ENCODE data around the gene C1orf216. TPM values are rescaled to one million over a fixed set of nuclear protein-coding genes. Genes with fewer than 3 reads are reported as not detected.
A peak's percentile ranks its signal among the peaks of the same experiment; 100 is the strongest.

Gene C1orf216
- total RNA-seq, 1 donor from 2014 or later = 14.3 TPM

DNA sequence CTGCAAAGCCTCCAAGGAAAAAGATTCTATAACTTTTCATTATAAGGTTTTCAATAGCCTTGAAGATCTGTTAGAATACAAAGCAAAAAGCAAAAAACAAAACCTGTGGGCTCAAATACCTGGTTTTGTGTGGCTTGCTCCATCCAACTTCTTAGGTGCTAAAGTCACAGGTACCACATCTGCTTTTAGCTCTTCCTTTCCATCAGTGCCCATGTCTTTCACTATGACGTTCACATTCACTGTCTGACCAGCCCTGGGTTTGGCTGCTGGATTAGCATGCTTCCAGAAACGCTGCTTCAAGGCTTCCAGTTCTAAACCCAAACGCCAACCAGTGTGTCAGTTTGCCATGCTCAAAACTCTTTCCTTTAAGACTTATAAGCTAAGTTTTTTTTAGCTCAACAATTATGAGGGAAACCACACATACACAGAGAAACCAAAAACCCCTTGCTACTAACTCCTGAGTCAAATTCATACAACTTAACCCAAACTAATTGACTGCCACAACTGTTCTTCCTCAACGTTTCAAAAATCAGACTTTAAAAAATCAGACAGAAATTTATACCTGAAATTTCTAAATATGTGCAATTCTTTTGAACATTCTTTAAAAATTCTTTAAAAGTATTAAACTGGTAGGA lies 35.1 kb upstream of the C1orf216 start:
- H3K4me3 ChIP-seq = no peak overlapping the region
- no peaks in the 10 kb centered on the region for H3K27me3 ChIP-seq (ENCODE audit: low read depth)
- H3K9me3 ChIP-seq = no peaks in the 10 kb centered on the region
- no peaks in the 10 kb centered on the region for H3K4me1 ChIP-seq
- DNase-seq = no peak
- no peaks in the 10 kb centered on the region for H3K36me3 ChIP-seq
- H3K27ac ChIP-seq = no peak overlapping the region
- TF ChIP-seq, protein P1, sequence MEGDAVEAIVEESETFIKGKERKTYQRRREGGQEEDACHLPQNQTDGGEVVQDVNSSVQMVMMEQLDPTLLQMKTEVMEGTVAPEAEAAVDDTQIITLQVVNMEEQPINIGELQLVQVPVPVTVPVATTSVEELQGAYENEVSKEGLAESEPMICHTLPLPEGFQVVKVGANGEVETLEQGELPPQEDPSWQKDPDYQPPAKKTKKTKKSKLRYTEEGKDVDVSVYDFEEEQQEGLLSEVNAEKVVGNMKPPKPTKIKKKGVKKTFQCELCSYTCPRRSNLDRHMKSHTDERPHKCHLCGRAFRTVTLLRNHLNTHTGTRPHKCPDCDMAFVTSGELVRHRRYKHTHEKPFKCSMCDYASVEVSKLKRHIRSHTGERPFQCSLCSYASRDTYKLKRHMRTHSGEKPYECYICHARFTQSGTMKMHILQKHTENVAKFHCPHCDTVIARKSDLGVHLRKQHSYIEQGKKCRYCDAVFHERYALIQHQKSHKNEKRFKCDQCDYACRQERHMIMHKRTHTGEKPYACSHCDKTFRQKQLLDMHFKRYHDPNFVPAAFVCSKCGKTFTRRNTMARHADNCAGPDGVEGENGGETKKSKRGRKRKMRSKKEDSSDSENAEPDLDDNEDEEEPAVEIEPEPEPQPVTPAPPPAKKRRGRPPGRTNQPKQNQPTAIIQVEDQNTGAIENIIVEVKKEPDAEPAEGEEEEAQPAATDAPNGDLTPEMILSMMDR (IDR thresholded peaks at IDR 0.05) = no peak
- ATAC-seq = no peak
- intact Hi-C loops (cut with DNase I) = no loop called here

DNA sequence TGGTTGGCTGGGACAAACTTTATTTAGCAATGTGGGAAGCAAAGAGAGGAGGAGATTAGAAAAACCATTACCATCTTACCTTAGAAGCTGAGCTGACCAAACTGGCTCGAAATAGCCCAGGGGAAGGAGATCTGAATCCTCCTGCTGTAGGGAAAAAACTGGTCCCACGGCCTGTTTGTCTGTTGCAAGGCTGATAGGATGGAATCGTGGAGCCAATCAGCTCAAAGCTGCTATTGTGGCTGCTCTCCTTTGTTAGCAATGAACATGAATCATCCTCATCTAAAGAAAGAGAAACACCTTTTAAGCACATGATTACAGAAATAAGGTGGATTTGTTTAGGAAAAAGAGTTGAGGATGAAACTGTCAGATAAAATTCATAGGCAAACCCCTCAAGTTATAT lies 29.6 kb upstream of the C1orf216 start:
- no peaks in the 10 kb centered on the region for H3K27me3 ChIP-seq (ENCODE audit: low read depth)
- H3K27ac ChIP-seq = no peak overlapping the region
- no peaks in the 10 kb centered on the region for H3K9me3 ChIP-seq
- no peak for ATAC-seq
- H3K4me3 ChIP-seq = no peak overlapping the region
- TF ChIP-seq, protein P1 (IDR thresholded peaks at IDR 0.05) = no peak
- no peak for DNase-seq
- no peaks in the 10 kb centered on the region for H3K36me3 ChIP-seq
- no peaks in the 10 kb centered on the region for H3K4me1 ChIP-seq
- intact Hi-C loops (cut with DNase I) = no loop called here

DNA sequence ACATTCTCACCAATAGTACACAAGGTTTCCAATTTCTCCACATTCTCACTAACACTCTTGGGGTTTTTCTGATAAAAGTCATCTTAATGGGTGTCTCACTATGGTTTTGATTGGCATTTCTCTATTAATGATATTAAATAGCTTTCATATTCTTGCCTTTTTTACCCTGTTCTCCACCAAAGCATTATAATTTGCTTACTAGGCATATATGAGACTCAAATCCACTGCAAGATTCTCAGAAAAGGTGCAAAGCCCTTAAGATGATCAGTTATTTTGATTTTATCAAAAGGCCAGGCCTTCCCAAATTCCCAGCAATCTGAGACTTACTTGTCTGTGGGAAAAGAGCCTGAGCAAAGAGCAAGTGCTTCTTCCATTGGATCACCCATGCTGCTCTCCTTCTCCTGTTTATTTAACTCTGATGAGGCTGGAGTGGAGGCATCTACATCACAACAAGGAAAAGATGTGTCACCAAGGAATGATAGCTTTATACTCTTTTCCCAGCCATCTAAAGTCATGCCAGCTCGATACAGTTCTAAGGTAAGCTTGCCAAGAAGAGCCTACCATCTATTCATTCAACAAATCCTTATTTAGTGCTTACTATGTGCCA lies 26.5 kb upstream of the C1orf216 start:
- ATAC-seq = no peak
- Histone ChIP-seq H3K27me3 (ENCODE audit: low read depth) (no peaks in the 10 kb centered on the region), H3K27ac (no peak overlapping the region), H3K4me1 (no peaks in the 10 kb centered on the region), H3K36me3 (no peaks in the 10 kb centered on the region), H3K4me3 (no peak overlapping the region), H3K9me3 (no peaks in the 10 kb centered on the region)
- intact Hi-C loops (cut with DNase I) = no loop called here
- DNase-seq = no peak
- TF ChIP-seq, protein P1 (IDR thresholded peaks at IDR 0.05) = no peak

DNA sequence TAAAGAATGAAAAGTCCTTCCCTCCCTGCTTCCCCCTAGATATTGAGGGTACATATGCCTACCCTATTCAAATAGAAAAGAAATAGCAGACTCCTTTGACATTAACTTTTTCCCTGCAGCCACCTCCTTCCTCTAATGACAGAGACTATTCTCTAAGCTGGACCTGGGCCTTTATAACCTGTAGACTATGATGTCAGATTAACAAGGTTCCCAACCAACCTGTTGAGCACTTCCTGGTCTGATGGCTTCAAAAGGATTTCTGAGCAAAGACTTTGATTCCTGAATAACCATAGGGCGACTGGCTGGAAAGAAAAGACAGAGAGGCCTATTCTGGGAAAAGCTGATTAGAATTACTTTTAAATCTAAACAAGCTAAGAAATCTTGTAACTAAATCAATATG lies 18.4 kb upstream of the C1orf216 start:
- Histone ChIP-seq H3K27ac (no peak overlapping the region), H3K4me3 (no peak overlapping the region), H3K36me3 (no peaks in the 10 kb centered on the region), H3K27me3 (ENCODE audit: low read depth) (no peaks in the 10 kb centered on the region), H3K9me3 (no peaks in the 10 kb centered on the region), H3K4me1 (no peaks in the 10 kb centered on the region)
- ATAC-seq = no peak
- intact Hi-C loops (cut with DNase I) = no loop called here
- TF ChIP-seq, protein P1 (IDR thresholded peaks at IDR 0.05) = no peak
- DNase-seq = no peak

DNA sequence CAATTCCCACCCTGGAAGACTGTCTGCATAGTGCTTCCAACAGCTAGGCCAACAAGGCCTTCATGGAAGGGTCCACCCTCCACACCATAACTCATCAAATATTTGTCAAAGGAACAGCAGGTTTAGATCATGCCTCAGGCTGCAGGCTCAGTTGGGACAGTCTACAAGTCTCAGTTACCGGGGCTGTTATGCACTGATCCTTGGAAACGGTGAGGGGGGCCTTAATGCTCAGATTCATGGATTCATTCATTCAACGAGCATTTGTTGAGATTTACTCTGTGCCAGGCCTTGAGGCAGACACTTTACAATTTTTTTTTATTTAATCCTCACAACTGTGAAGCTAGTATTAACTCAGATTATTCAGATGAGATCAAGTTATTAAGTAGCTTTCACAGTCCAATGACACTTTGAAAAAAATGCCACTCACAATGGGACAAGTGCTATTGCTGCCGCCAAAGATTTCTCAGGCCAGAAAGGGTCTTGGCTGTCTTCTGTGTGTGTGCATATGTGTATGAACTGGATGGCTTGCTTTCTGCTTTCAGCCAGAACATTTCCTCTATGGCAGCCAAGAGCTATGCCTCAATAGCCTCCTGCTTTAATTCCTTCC lies 8.9 kb upstream of the C1orf216 start:
- Histone ChIP-seq H3K4me1 (peaks cover 6% of the 10 kb centered on the region), H3K9me3 (no peaks in the 10 kb centered on the region), H3K4me3 (no peak overlapping the region), H3K36me3 (no peaks in the 10 kb centered on the region), H3K27ac (no peak overlapping the region), H3K27me3 (ENCODE audit: low read depth) (no peaks in the 10 kb centered on the region)
- ATAC-seq = peak in 1 of 2 donors; percentile 12
- intact Hi-C loops (cut with DNase I) = loop anchor here (10.0 kb wide), 1 partner anchor 163 kb away; no protein-coding TSS in a partner anchor
- TF ChIP-seq, protein P1 (IDR thresholded peaks at IDR 0.05) = no peak
- DNase-seq = no peak
